ENCODE data around the gene POLR3K.

POLR3K gene

GRCh38 chr16:60166-60565 is 6.8 kb upstream of the POLR3K start:
- no peak overlapping the region for H3K4me3 ChIP-seq (replicated peaks; ENCODE audit: low read depth, low read length)
- TF ChIP-seq CTCF (IDR thresholded peaks at IDR 0.05; ENCODE audit: low read depth, low read length, missing control alignments) = no peak
- no peak for DNase-seq (ENCODE audit: extremely low read depth, low read depth)

- no peak for DNase-seq (ENCODE audit: extremely low read depth, low read depth)
- no peak for TF ChIP-seq CTCF (IDR thresholded peaks at IDR 0.05; ENCODE audit: low read depth, low read length, missing control alignments)
- H3K4me3 ChIP-seq (replicated peaks; ENCODE audit: low read depth, low read length) = no peak overlapping the region
These were observed 6.1 kb upstream of the POLR3K start for GRCh38 chr16:59440-60059.

GRCh38 chr16:58491-59439 is 5.4 kb upstream of the POLR3K start:
- no peak for TF ChIP-seq CTCF (IDR thresholded peaks at IDR 0.05; ENCODE audit: low read depth, low read length, missing control alignments)
- no peak overlapping the region for H3K4me3 ChIP-seq (replicated peaks; ENCODE audit: low read depth, low read length)
- DNase-seq (ENCODE audit: extremely low read depth, low read depth) = no peak

- no peak for TF ChIP-seq CTCF (IDR thresholded peaks at IDR 0.05; ENCODE audit: low read depth, low read length, missing control alignments)
- DNase-seq (ENCODE audit: extremely low read depth, low read depth) = no peak
- H3K4me3 ChIP-seq (replicated peaks; ENCODE audit: low read depth, low read length) = no peak overlapping the region
These were observed 4.3 kb upstream of the POLR3K start for GRCh38 chr16:57711-58110.

- TF ChIP-seq CTCF (IDR thresholded peaks at IDR 0.05; ENCODE audit: low read depth, low read length, missing control alignments) = no peak
- no peak for DNase-seq (ENCODE audit: extremely low read depth, low read depth)
- no peak overlapping the region for H3K4me3 ChIP-seq (replicated peaks; ENCODE audit: low read depth, low read length)
These were observed 3.0 kb upstream of the POLR3K start for GRCh38 chr16:56231-56927.

GRCh38 chr16:55571-56136 is 2.2 kb upstream of the POLR3K start:
- H3K4me3 ChIP-seq (replicated peaks; ENCODE audit: low read depth, low read length) = no peak overlapping the region
- no peak for TF ChIP-seq CTCF (IDR thresholded peaks at IDR 0.05; ENCODE audit: low read depth, low read length, missing control alignments)
- DNase-seq (ENCODE audit: extremely low read depth, low read depth) = no peak

Data from HFF-Myc (cell line).